Body of pancreas (tissue), 4 donors: ENCODE measurements around the gene CDK14. TPM values are rescaled to one million over a fixed set of nuclear protein-coding genes. Genes with fewer than 3 reads are reported as not detected.

Source experiments
- ATAC-seq: fragments of 150-250 bp; one replicate; pipeline ENCODE4 v1.9.1; 2016
- DNase-seq, 4 donors: peaks; one replicate each; pipeline ENCODE4 v3.0.0-alpha.2; 2019
- H3K27ac ChIP-seq, 4 donors: fragments of 200-600 bp; sonication (generic); 1 replicate in 3 of 4; 2 replicates in 1 of 4; pipeline versions ENCODE4 v1.5.1 to v1.6.1; 2016 to 2019; ENCODE audit warnings: mild to moderate bottlenecking in 1 of 4, mixed read lengths in 1 of 4, moderate library complexity in 1 of 4
- H3K27me3 ChIP-seq, 2 donors: fragments of 200-600 bp; sonication (generic); one replicate each; pipeline ENCODE4 v1.6.0; 2016; ENCODE audit warnings: mild to moderate bottlenecking in 1 of 2
- H3K36me3 ChIP-seq, 2 donors: fragments of 200-600 bp; sonication (generic); replicated peaks in 1 of 2; 2 replicates each; pipeline ENCODE4 v1.5.1; 2016; ENCODE audit warnings: low read depth in 2 of 2; ENCODE audit not compliant: insufficient read depth in 1 of 2
- H3K4me1 ChIP-seq: fragments of 200-600 bp; sonication (generic); one replicate; pipeline ENCODE4 v1.6.0; 2016
- H3K4me3 ChIP-seq, 2 donors: fragments of 200-600 bp; sonication (generic); 1 replicate in 1 of 2; 2 replicates in 1 of 2; pipeline ENCODE4 v1.5.1; 2016 to 2019
- H3K9me3 ChIP-seq, 3 donors: fragments of 200-600 bp; sonication (generic); 1 replicate in 2 of 3; 2 replicates in 1 of 3; pipeline ENCODE4 v1.5.1; 2016
- CTCF ChIP-seq, 7 experiments: fragments of 450-650 bp in 4 of 7; fragments of 200-600 bp in 3 of 7; sonication (generic) in 3 of 7; IDR thresholded peaks; one replicate each; pipeline ENCODE4 v1.5.1; 2016 to 2019; ENCODE audit warnings: antibody characterized with exemption in 7 of 7
- POLR2A ChIP-seq, 3 donors: fragments of 450-650 bp; IDR thresholded peaks; one replicate each; pipeline ENCODE4 v1.6.1; 2016; ENCODE audit warnings: antibody characterized with exemption in 3 of 3, mild to moderate bottlenecking in 2 of 3
- WGBS, 2 donors: methylation state at CpG; one replicate each; pipeline ENCODE4 v1.1.5; 2017; 5-methylcytosine and 5-hydroxymethylcytosine counted together
- intact Hi-C: fragments of 100-400 bp; cut with DNase I; formaldehyde crosslinking; loops from one replicate; pipeline ENCODE4 v1.15.1; 2023
- total RNA-seq, 2 donors: library from RNA; depleted of rRNA; stranded (reverse); fragments of >200 nt; gene quantifications; one replicate each; pipeline ENCODE4 v1.1.0, GENCODE V29; 2016

CDK14 gene
- total RNA-seq, 2 donors from 2014 or later = 21.8 to 35.6 TPM

DNA sequence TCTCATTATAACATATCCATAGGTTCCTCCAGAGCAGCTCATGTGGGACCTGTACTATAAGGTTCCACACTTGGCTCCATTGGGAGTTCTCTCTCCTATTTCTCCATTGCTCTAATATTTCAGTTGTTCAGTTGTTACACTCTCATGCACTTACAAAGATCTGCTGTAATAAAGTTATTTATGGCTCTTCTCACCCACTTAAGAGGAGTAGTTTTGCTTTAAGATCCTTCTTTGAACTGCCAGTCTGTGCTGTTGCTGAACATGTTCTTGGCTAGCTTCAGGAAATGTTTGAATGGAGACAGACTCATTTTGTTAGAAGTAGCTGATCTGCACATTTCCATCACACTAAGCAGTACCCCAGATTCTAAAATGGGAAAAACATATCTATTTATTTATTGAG is 250.1 kb downstream of the CDK14 start:
- no peak for TF ChIP-seq POLR2A (IDR thresholded peaks at IDR 0.05)
- peaks cover 17% of the 10 kb centered on the region for H3K4me1 ChIP-seq
- H3K36me3 ChIP-seq = no peaks in the 10 kb centered on the region
- intact Hi-C loops = no loop called here
- H3K9me3 ChIP-seq = no peaks in the 10 kb centered on the region
- H3K27me3 ChIP-seq = no peaks in the 10 kb centered on the region
- no peak for DNase-seq
- H3K4me3 ChIP-seq = no peak overlapping the region
- ATAC-seq = no peak
- no peak overlapping the region for H3K27ac ChIP-seq

GRCh38 chr7:90850066-90850465 is 253.9 kb downstream of the CDK14 start:
- ATAC-seq (no peak), DNase-seq (no peak)
- H3K4me3 ChIP-seq = no peak overlapping the region
- H3K9me3 ChIP-seq = no peaks in the 10 kb centered on the region
- H3K4me1 ChIP-seq = no peaks in the 10 kb centered on the region
- H3K27ac ChIP-seq = no peak overlapping the region
- WGBS, 2 donors = 85 to 90% methylated on average over 1 of the region's 1 CpG
- no peaks in the 10 kb centered on the region for H3K36me3 ChIP-seq
- H3K27me3 ChIP-seq = no peaks in the 10 kb centered on the region
- intact Hi-C loops = no loop called here
- TF ChIP-seq POLR2A (IDR thresholded peaks at IDR 0.05) (no peak), CTCF (IDR thresholded peaks at IDR 0.05) (no peak)

GRCh38 chr7:90850471-90850870 is 254.3 kb downstream of the CDK14 start:
- H3K4me3 ChIP-seq = no peak overlapping the region
- 84 to 85% methylated on average over 2 of the region's 2 CpGs for WGBS, 2 donors
- H3K27ac ChIP-seq = no peak overlapping the region
- no peaks in the 10 kb centered on the region for H3K36me3 ChIP-seq
- H3K9me3 ChIP-seq = no peaks in the 10 kb centered on the region
- H3K4me1 ChIP-seq = no peaks in the 10 kb centered on the region
- DNase-seq = no peak
- no peak for TF ChIP-seq CTCF (IDR thresholded peaks at IDR 0.05)
- TF ChIP-seq POLR2A (IDR thresholded peaks at IDR 0.05) = no peak
- intact Hi-C loops = no loop called here
- ATAC-seq = no peak
- no peaks in the 10 kb centered on the region for H3K27me3 ChIP-seq

DNA sequence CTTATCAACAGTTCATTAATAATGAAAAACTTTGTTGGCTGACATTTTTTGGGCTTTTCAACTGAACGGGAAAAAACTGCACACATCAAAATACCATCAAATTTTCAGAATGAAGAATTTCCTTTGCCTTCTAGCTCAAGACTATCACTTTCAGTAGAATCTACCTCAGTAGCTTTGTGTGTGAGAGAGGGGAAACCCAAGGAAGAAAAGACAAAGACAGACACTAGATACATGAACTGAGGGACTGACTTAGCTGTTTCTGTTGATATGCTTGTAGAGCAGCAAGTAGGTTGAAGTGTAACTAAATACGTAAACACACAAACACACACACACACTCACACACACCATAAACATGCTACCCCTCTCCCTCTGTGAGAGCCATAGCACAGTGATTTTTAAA is 257.1 kb downstream of the CDK14 start:
- ATAC-seq = no peak
- Histone ChIP-seq H3K27ac (no peak overlapping the region), H3K4me1 (no peaks in the 10 kb centered on the region), H3K36me3 (no peaks in the 10 kb centered on the region), H3K4me3 (no peak overlapping the region), H3K9me3 (no peaks in the 10 kb centered on the region), H3K27me3 (no peaks in the 10 kb centered on the region)
- DNase-seq = no peak
- intact Hi-C loops = no loop called here
- TF ChIP-seq POLR2A (IDR thresholded peaks at IDR 0.05) (no peak), CTCF (IDR thresholded peaks at IDR 0.05) (no peak)
- 80 to 94% methylated on average over 2 of the region's 2 CpGs for WGBS, 2 donors

GRCh38 chr7:90856351-90857070 is 260.4 kb downstream of the CDK14 start:
- Histone ChIP-seq H3K27me3 (no peaks in the 10 kb centered on the region), H3K4me1 (peaks cover 6% of the 10 kb centered on the region), H3K4me3 (no peak overlapping the region), H3K27ac (no peak overlapping the region), H3K9me3 (no peaks in the 10 kb centered on the region), H3K36me3 (no peaks in the 10 kb centered on the region)
- TF ChIP-seq CTCF (IDR thresholded peaks at IDR 0.05) (no peak), POLR2A (IDR thresholded peaks at IDR 0.05) (no peak)
- intact Hi-C loops = no loop called here
- 94 to 96% methylated on average over 6 of the region's 6 CpGs for WGBS, 2 donors
- no peak for DNase-seq
- no peak for ATAC-seq
